Small intestine (tissue), 7 donors: ENCODE measurements around the gene LYPD6B. TPM values are rescaled to one million over a fixed set of nuclear protein-coding genes. Genes with fewer than 3 reads are reported as not detected.

Experiments used
- DNase-seq, 2 donors: peaks; one replicate each; pipeline versions ENCODE4 v3.0.0 to v3.0.0-alpha.2; 2013
- FAIRE-seq: peaks from 2 replicates; lab custom pipeline; 2012; peaks lifted over from hg19 to GRCh38; lab: Jason Lieb, UNC
- H3K27ac ChIP-seq, 3 donors: one replicate each; pipeline ENCODE4 v1.5.1; 2013; ENCODE audit warnings: low read length in 2 of 3, mild to moderate bottlenecking in 2 of 3, control low read depth in 1 of 3, inconsistent platforms in 1 of 3, low read depth in 1 of 3, moderate library complexity in 1 of 3
- H3K27me3 ChIP-seq, 3 donors: one replicate each; pipeline ENCODE4 v1.6.1; 2013; ENCODE audit warnings: low read length in 3 of 3, inconsistent platforms in 1 of 3; ENCODE audit not compliant: control insufficient read depth in 3 of 3, insufficient read depth in 3 of 3
- H3K36me3 ChIP-seq, 3 donors: one replicate each; pipeline ENCODE4 v1.6.1; 2013; ENCODE audit warnings: low read length in 3 of 3, inconsistent platforms in 1 of 3, low read depth in 1 of 3, mild to moderate bottlenecking in 1 of 3, moderate library complexity in 1 of 3; ENCODE audit not compliant: control insufficient read depth in 3 of 3, insufficient read depth in 2 of 3
- H3K4me1 ChIP-seq, 3 donors: one replicate each; pipeline ENCODE4 v1.6.1; 2013; ENCODE audit warnings: low read length in 2 of 3, inconsistent platforms in 1 of 3, low read depth in 1 of 3, mild to moderate bottlenecking in 1 of 3, moderate library complexity in 1 of 3; ENCODE audit not compliant: control insufficient read depth in 3 of 3, insufficient read depth in 2 of 3
- H3K4me3 ChIP-seq, 3 donors: one replicate each; pipeline ENCODE4 v1.5.1; 2013; ENCODE audit warnings: low read length in 3 of 3, control low read depth in 1 of 3, inconsistent platforms in 1 of 3, low read depth in 1 of 3, mild to moderate bottlenecking in 1 of 3, moderate library complexity in 1 of 3
- H3K9me3 ChIP-seq, 2 donors: one replicate each; pipeline ENCODE4 v1.6.1; 2013; ENCODE audit warnings: low read depth in 1 of 2, low read length in 1 of 2; ENCODE audit not compliant: control insufficient read depth in 2 of 2, insufficient read depth in 1 of 2
- WGBS, 3 donors: extraction: QIAGEN DNeasy Blood & Tissue Kit; methylation state at CpG; one replicate each; pipeline ENCODE4 v1.1.7; 2013; 5-methylcytosine and 5-hydroxymethylcytosine counted together
- polyA plus RNA-seq, 4 donors: library from polyadenylated mRNA; stranded (reverse) in 3 of 4; unstranded in 1 of 4; fragments of 200-250 nt in 3 of 4; fragments of 120-200 nt in 1 of 4; gene quantifications; one replicate each; pipeline versions ENCODE4 v1.2.1 to v1.2.3, GENCODE V29; 2013
- donor health status: healthy with polysubstance abuse.
- donor health status: control.
- donor health status: control.
- donor health status: Bipolar disorder and iron deficiency.
- donor health status: healthy.

Gene LYPD6B
- polyA plus RNA-seq, 4 donors = 1.3 to 28.0 (median 7.8) TPM

- H3K27ac ChIP-seq = no peak overlapping the region
- no peaks in the 10 kb centered on the region for H3K9me3 ChIP-seq
These were observed 3.0 kb downstream of the LYPD6B start for GRCh38 chr2:149041482-149041881.

GRCh38 chr2:149042881-149043280 is 4.4 kb downstream of the LYPD6B start:
- Histone ChIP-seq H3K9me3 (no peaks in the 10 kb centered on the region), H3K27me3 (peaks cover 0 to 11% (median 4%) of the 10 kb centered on the region in 3 donors), H3K36me3 (no peaks in the 10 kb centered on the region), H3K27ac (no peak overlapping the region), H3K4me3 (no peak overlapping the region), H3K4me1 (peaks cover 0 to 4% (median 0%) of the 10 kb centered on the region in 3 donors)
- WGBS, 3 donors = 57 to 74% (median 69%) methylated on average over 1 of the region's 1 CpG
- DNase-seq (no peak), FAIRE-seq (no peak)

More at GRCh38 chr2:149041482-149041881, 3.0 kb downstream of the LYPD6B start:
- FAIRE-seq (no peak), DNase-seq (no peak)
- WGBS, 3 donors = 85 to 96% (median 89%) methylated on average over 1 of the region's 1 CpG
- Histone ChIP-seq H3K4me1 (peaks cover 0 to 6% (median 0%) of the 10 kb centered on the region in 3 donors), H3K27me3 (peaks cover 4 to 15% (median 11%) of the 10 kb centered on the region in 3 donors), H3K4me3 (no peak overlapping the region), H3K36me3 (no peaks in the 10 kb centered on the region)

DNA sequence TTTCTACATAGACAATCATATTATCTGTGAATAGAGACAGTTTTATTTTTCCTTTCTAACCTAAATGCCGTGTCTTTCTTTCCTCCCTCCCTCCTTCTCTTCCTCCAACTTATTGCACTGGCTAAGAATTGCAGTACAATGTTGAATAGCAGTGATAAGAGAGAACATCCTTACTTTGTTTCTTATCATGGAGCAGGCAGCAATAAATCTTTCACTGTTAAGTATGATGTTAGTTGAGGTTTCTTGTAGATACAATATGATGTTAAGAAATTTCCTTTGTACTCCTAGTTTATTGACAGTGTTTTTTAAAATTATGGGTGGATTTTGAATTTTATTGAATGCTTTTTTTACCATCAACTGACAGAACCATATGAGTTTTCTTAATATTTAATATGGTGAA is 6.0 kb downstream of the LYPD6B start:
- Histone ChIP-seq H3K36me3 (no peaks in the 10 kb centered on the region), H3K4me1 (no peaks in the 10 kb centered on the region), H3K27me3 (peaks cover 0 to 2% (median 0%) of the 10 kb centered on the region in 3 donors), H3K4me3 (no peak overlapping the region), H3K9me3 (no peaks in the 10 kb centered on the region), H3K27ac (no peak overlapping the region)
- DNase-seq = no peak
- WGBS, 3 donors = 30 to 62% (median 56%) methylated on average over 1 of the region's 1 CpG
- FAIRE-seq = no peak

DNA sequence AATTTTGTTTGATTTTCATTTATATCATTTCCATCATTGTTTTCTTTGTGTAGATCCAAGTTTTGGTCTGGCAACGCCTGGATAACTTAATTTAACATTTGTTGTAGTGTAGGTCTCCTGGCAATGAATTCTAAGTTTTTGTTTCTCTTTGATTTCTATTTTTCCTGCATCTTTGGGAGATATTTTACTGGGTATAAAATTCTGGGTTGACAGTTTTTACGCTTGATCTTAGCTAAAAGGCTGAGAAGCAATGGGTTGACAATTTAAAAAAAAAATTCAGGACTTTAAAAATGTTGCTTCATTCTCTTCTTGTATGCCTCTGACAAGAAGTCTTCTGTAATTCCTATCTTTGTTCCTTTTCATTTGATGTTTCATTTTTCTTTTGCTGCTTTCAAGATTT is 8.6 kb downstream of the LYPD6B start:
- H3K36me3 ChIP-seq = no peaks in the 10 kb centered on the region
- no peak overlapping the region for H3K4me3 ChIP-seq
- no peak for DNase-seq
- H3K27ac ChIP-seq = no peak overlapping the region
- 86 to 90% (median 89%) methylated on average over 2 of the region's 2 CpGs for WGBS, 3 donors
- no peaks in the 10 kb centered on the region for H3K27me3 ChIP-seq
- no peak for FAIRE-seq
- no peaks in the 10 kb centered on the region for H3K9me3 ChIP-seq
- no peaks in the 10 kb centered on the region for H3K4me1 ChIP-seq

GRCh38 chr2:149049142-149049541 is 10.6 kb downstream of the LYPD6B start:
- Histone ChIP-seq H3K4me3 (no peak overlapping the region), H3K9me3 (no peaks in the 10 kb centered on the region), H3K27me3 (no peaks in the 10 kb centered on the region), H3K27ac (no peak overlapping the region), H3K4me1 (no peaks in the 10 kb centered on the region), H3K36me3 (no peaks in the 10 kb centered on the region)
- DNase-seq (no peak), FAIRE-seq (no peak)
- 83 to 84% (median 84%) methylated on average over 2 of the region's 2 CpGs for WGBS, 3 donors

DNA sequence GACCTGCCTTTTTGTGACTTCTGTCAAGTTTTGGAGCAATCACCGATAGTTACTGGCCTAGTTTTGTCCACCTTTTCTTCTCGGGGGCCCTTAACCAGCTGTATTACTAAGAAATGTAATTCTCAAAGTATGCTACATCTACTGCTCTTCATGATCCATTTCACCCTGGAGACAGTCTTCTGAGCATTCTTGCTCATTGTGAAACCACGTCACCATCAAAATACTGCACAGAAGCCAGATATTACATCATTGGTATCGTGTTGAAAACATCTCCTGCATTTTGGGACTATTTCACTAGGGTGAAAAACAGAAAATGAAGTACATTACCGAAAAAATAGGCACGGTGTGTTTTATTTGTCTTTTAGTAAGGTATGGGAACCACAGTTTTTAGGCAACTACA is 11.7 kb downstream of the LYPD6B start:
- Histone ChIP-seq H3K4me1 (no peaks in the 10 kb centered on the region), H3K36me3 (no peaks in the 10 kb centered on the region), H3K27me3 (no peaks in the 10 kb centered on the region), H3K9me3 (no peaks in the 10 kb centered on the region), H3K4me3 (no peak overlapping the region), H3K27ac (no peak overlapping the region)
- 59 to 78% (median 72%) methylated on average over 6 of the region's 6 CpGs for WGBS, 3 donors
- DNase-seq (no peak), FAIRE-seq (no peak)

DNA sequence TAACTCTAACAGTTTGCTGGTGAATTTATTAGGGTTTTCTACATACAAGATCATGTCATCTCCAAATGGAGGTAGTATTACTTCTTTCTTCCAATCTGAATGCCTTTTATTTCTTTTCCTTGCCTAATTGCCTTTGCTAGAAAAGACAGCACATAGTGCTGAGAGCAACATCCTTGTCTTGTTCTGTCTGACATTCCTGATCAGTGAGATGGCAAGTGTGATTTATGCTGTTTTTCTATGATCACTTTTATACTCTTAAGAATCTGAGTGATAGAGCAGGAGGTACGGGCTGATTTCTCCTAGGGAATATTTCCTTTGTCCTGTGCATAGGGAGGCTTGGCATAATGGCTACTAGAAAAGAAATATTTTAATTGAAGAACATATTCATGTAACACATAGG is 17.3 kb downstream of the LYPD6B start:
- Histone ChIP-seq H3K9me3 (no peaks in the 10 kb centered on the region), H3K4me3 (no peak overlapping the region), H3K27ac (no peak overlapping the region), H3K27me3 (no peaks in the 10 kb centered on the region), H3K4me1 (no peaks in the 10 kb centered on the region), H3K36me3 (no peaks in the 10 kb centered on the region)
- DNase-seq = no peak
- WGBS, 3 donors = 52 to 92% (median 76%) methylated on average over 1 of the region's 1 CpG
- no peak for FAIRE-seq

GRCh38 chr2:149056541-149057255 is 18.2 kb downstream of the LYPD6B start:
- H3K27me3 ChIP-seq = no peaks in the 10 kb centered on the region
- no peak overlapping the region for H3K27ac ChIP-seq
- WGBS, 3 donors = 78 to 82% (median 82%) methylated on average over 6 of the region's 6 CpGs
- no peaks in the 10 kb centered on the region for H3K4me1 ChIP-seq
- no peak for DNase-seq
- H3K36me3 ChIP-seq = no peaks in the 10 kb centered on the region
- H3K9me3 ChIP-seq = no peaks in the 10 kb centered on the region
- H3K4me3 ChIP-seq = no peak overlapping the region
- no peak for FAIRE-seq

DNA sequence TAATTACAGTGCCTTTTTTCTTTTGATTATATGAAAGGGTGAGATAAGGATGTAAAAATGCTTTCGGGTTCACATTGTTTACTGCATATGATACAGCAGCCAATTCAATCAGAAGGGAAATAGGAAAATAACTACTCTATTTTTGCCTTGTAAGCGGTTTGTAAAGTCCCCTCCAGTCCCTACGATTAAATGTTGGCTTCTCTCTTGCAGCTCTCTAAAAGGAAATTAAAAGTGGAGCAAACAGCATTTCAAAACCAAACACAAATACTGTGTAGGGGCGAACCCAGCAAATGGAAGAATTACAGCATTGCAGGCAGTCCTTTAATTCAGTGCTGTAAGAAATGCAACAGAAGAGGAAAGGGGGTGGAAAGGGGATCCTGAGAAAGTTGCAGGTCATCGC is 18.9 kb downstream of the LYPD6B start:
- Histone ChIP-seq H3K36me3 (no peaks in the 10 kb centered on the region), H3K4me3 (no peak overlapping the region), H3K27ac (no peak overlapping the region), H3K27me3 (no peaks in the 10 kb centered on the region), H3K4me1 (no peaks in the 10 kb centered on the region), H3K9me3 (no peaks in the 10 kb centered on the region)
- DNase-seq (no peak), FAIRE-seq (no peak)
- 40 to 49% (median 41%) methylated on average over 5 of the region's 5 CpGs for WGBS, 3 donors
